ENCODE results near the gene PRKG1.

Gene PRKG1

GRCh38 chr10:51394039-51394438, 319.8 kb downstream of the PRKG1 start:
- TF ChIP-seq CTCF (IDR thresholded peaks at IDR 0.05): no peak
- TF ChIP-seq ZFX (IDR thresholded peaks at IDR 0.05; ENCODE audit: borderline replicate concordance): no peak
- H3K27ac ChIP-seq: no peak overlapping the region

DNA sequence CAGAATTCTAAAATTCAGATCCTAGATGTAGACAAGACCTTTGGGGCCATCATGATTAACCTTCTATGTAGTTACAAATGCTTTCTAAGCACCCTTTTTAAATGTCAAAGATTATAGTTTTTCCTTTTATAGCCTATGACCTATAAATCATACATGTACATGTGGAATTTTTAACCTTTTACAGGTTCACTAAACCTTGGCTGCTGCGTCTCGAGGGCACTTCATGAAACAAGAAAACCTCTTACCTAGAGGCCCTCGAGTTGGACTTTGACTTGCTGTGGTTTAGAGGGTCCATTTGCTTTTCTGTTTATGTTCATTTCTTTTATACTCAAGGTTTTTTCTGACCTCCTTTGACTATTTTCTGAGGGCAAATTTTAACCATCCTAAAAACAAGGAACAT, 323.0 kb downstream of the PRKG1 start:
- no peak for TF ChIP-seq ZFX (IDR thresholded peaks at IDR 0.05; ENCODE audit: borderline replicate concordance)
- TF ChIP-seq CTCF (IDR thresholded peaks at IDR 0.05): no peak
- H3K27ac ChIP-seq: no peak overlapping the region

DNA sequence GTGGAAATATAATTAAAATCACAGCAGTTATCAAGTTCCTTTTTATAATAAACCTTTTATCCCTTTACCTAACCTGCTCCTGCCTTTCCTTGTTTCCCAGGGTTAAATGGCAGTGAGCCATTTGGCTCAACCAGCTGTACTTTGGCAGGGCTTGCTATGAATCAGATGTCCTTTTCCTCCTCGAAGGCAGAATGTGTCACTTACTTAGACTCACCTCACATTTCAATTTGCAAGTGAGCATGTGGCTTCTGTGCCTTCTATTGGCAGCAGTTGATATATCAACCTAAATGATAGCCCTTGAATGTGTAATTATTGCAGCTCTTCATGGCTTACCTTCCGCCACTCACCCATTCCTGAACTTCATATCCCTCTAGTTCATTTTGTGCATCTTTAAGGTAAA, 323.4 kb downstream of the PRKG1 start:
- no peak overlapping the region for H3K27ac ChIP-seq
- TF ChIP-seq ZFX (IDR thresholded peaks at IDR 0.05; ENCODE audit: borderline replicate concordance): no peak
- no peak for TF ChIP-seq CTCF (IDR thresholded peaks at IDR 0.05)

- no peak overlapping the region for H3K27ac ChIP-seq
- TF ChIP-seq CTCF (IDR thresholded peaks at IDR 0.05) (no peak), ZFX (IDR thresholded peaks at IDR 0.05; ENCODE audit: borderline replicate concordance) (no peak)
Measured at GRCh38 chr10:51399840-51400239, 325.6 kb downstream of the PRKG1 start.

- no peak for TF ChIP-seq CTCF (IDR thresholded peaks at IDR 0.05)
- no peak for TF ChIP-seq ZFX (IDR thresholded peaks at IDR 0.05; ENCODE audit: borderline replicate concordance)
- H3K27ac ChIP-seq: no peak overlapping the region
Measured at GRCh38 chr10:51400392-51401096, 326.3 kb downstream of the PRKG1 start.

DNA sequence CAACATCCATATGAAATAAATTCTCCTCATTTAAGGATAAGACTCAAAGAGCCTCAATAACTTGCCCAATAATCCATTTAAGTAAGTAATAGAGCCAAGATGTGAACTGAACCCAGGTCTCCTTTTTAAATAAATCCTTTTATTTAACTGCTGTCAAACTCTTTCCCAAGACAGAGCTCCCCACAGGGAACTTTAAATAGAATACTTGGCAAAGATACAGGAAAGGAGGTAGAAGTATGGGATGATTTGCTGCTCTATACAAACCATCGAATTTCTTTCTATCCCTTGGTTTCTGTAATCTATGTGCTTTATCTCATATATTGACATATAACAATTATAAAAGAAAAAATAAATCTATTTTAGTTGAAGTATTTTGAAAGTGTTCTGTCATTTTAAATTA, 329.2 kb downstream of the PRKG1 start:
- TF ChIP-seq CTCF (IDR thresholded peaks at IDR 0.05): no peak
- TF ChIP-seq ZFX (IDR thresholded peaks at IDR 0.05; ENCODE audit: borderline replicate concordance): no peak

DNA sequence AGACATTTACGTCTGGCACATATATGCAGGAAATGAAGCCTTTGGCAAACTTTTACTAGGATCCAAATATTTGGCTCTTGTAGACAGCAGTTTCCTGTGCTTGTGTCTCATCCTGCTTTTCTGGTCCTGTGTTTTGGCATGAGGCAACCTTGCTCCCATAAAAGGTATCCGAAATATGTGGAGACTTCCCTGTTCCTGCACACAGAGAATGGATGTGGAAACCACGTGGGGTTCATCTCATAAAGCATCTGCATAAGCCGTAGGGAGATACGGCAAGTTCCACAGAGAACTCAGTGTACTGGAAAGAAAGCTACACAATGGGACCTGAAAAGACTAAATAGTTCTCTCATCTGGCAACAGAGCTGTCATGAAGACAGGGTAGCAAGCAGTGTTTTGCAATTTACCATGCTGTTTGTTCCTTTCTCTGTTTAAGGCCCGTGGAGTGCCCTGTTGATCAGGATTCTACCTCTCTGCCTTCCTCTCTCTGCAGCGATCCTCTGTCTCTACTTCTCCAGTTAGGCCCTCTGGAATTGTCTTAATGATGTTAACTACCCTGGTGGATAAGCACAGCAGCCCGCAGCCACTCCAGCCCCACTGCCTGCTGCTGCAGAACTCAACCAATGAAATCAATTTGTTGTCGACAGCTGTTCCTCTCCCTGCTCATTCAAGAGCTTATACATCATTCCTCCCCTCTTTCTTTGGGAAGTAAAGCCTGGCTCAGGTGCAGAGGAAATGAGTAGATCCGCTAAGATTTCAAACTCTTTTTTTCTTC, 331.5 kb downstream of the PRKG1 start:
- no peak overlapping the region for H3K27ac ChIP-seq
- TF ChIP-seq CTCF (IDR thresholded peaks at IDR 0.05) (no peak), ZFX (IDR thresholded peaks at IDR 0.05; ENCODE audit: borderline replicate concordance) (no peak)

More for the DNA sequence above, 329.2 kb downstream of the PRKG1 start:
- no peak overlapping the region for H3K27ac ChIP-seq
